OCI-LY3 (cell line): Measurements from ENCODE around the gene GRIK4.

ENCODE experiments used
- CTCF ChIP-seq: fragments of 200-600, 300-600 bp; sonication (generic); IDR thresholded peaks from 2 replicates; pipeline ENCODE4 v1.5.1; 2014; ENCODE audit warnings: antibody characterized with exemption, low read length, low read depth
- EZH2phosphoT487 ChIP-seq: fragments of 200-600 bp; shearing (Covaris generic); IDR thresholded peaks from 2 replicates; pipeline ENCODE4 v1.6.1; 2018; ENCODE audit warnings: antibody characterized with exemption, mixed run types, low read depth

GRCh38 chr11:120771551-120772060 is 260.1 kb downstream of the GRIK4 start:
- no peak for TF ChIP-seq CTCF
- TF ChIP-seq EZH2phosphoT487: no peak
